GM18520 (cell line): ENCODE results near the gene C6orf89.
A peak's percentile ranks its signal among the peaks of the same experiment; 100 is the strongest.
"Not testable (repeated sequence)": the region's sequence is repeated elsewhere in the genome, so short reads cannot be mapped to it uniquely, and the experiment has no call there.

ENCODE experiments used
- ATAC-seq: cut with Tn5 transposase; IDR thresholded peaks from one replicate; pipeline ENCODE4 v1.9.1; 2021; ENCODE audit not compliant: unreplicated experiment

Gene C6orf89

DNA sequence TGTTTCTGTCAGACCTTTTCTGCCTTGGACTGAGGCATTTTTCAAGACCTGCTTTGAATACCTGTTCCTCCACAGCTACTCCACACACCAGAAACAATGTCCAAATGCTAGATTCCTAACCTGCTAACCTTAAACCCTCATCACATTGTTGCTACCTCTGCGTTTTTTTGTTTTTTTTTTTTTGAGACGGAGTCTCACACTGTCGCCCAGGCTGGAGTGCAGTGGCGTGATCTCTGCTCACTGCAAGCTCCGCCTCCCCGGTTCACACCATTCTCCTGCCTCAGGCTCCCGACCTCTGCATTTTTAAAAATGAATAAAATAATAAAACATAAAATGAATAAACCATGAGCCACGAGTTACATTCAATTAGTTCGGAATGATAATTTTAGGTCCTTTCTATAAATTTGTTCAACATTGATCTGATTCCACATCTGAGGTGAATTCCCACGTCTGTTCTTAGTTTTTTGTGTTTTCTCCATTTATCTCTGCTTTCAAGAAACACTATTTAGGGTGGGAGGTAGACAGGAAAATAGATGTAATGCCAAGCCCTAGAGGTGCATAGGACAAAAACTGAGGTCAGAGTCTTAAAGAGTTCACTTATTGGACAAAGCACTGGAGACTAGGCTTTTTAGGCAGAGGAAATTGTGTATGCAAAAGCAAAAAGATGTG lies 1.3 kb downstream of the C6orf89 start:
- no peak for ATAC-seq

- no peak for ATAC-seq
Observed at GRCh38 chr6:36888115-36888643, 2.4 kb downstream of the C6orf89 start.

DNA sequence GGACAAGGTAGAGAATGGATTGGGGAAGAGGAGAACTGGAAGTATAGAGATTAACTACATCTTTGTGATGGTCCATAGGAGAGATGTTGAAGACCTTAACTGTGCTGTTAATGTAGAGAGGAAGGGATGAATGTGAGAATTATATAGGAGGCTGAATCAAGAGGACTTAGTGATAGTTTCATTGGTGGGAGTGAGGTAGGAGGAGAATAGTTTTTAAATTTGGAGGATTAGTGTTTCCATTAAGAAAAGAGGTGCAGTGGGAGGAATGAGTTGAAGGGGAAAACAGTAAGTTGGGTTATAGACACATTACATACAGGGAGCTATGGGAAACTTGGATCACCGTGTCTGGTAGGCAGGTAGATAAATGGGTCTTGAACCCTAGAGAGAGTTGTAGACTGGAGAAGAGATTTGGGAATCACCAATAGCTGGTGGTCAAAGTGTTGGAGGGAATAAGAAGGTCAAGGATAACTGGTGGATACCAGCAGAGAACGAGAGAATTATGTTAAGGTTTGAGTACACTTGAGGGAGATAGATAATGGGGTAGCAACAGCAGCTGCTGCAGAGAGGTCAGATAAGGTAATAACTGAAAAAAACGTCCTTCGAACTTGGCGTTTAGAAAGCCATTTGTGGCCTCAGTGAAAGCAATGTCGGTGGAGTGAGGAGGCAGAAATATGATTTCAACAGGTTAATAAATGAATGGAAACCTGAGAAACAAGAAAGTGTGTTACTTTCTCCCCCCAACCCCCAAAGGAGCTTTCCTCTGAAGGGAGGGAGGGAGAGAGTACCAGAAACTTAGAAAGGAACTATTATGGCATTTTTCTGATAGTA lies 3.1 kb downstream of the C6orf89 start:
- no peak for ATAC-seq

GRCh38 chr6:36890112-36890663 lies 4.4 kb downstream of the C6orf89 start:
- ATAC-seq: no peak

DNA sequence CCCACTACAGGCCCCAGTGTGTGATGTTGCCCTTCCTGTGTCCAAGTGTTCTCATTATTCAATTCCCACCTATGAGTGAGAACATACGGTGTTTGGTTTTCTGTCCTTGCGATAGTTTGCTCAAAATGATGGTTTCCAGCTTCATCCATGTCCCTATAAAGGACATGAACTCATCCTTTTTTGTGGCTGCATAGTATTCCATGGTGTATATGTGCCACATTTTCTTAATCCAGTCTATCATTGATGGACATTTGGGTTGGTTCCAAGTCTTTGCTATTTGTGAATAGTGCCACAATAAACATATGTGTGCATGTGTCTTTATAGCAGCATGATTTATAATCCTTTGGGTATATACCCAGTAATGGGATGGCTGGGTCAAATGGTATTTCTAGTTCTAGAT lies 5.4 kb downstream of the C6orf89 start:
- ATAC-seq: not testable (repeated sequence)

GRCh38 chr6:36893976-36894932 lies 8.5 kb downstream of the C6orf89 start:
- no peak for ATAC-seq

- no peak for ATAC-seq
Observed at GRCh38 chr6:36897609-36898008, 11.9 kb downstream of the C6orf89 start.

- ATAC-seq: no peak
Observed at GRCh38 chr6:36904114-36904513, 18.4 kb downstream of the C6orf89 start.

DNA sequence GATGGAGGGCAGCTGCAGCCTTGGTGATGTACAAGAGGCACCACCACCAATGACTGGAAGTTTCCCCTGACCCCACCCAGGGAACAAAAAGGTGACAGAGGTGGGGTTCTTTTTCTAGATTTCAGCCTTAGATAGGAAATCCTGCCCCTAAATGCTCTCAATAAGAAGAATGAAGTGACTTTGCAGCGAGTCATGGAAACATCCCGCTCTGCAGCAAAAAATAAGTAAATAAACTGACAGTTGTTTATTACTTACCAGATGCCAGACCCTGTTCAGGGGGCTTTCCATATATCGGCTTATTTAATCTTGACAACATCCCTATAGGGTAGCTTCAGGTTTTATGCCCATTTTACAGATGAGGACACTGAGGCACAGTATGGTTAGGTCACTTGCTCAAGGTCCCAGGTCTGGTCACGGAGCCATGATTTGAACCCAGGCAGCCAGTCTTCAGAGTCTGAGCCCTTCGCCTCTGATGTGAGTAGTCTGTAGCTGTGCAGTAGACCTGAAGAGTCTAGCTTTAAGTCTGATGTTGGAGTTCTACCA lies 19.2 kb downstream of the C6orf89 start:
- no peak for ATAC-seq

GRCh38 chr6:36906539-36907325 lies 21.0 kb downstream of the C6orf89 start:
- no peak for ATAC-seq

- ATAC-seq: no peak
Observed at GRCh38 chr6:36907781-36908180, 22.0 kb downstream of the C6orf89 start.

DNA sequence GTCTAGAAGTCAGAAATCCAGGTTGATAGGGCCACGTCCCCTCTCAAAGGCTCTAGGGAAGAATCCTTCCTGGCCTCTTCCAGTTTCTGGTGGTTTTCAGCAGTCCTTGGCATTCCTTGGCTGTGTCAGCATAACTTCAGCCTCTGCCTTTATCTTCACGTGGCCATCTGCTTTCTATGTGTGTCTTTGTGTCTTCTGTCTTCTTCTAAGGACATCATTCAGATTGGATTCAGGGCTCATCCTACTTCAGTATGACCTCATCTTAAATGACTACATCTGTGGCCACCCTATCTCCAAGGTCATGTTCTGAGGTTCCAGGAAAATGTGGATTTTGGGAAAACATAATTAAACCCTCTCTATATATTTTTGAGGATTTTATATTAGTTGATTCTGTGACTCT lies 23.0 kb downstream of the C6orf89 start:
- ATAC-seq: no peak

GRCh38 chr6:36912030-36912454 lies 26.3 kb downstream of the C6orf89 start:
- ATAC-seq: no peak

DNA sequence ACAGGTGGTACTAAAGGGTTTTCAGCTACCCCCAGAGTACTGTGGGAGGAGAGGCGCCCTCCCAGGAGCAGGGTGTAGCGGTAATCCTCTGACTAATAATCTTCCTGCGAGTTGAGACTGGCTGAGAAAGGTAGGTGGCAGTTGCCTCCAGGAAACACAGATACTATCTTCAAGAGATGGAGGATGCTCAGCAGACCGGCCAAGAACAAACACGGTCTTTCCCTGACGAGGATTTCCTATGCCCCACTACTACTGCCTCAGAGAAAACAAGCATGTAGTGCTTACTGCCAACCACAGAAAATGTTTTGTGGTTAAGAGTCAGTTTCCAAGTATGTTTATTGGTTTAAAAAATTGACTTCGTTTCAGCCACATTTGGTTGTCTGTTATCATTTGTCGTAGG lies 26.8 kb downstream of the C6orf89 start:
- ATAC-seq: peak; percentile 77

DNA sequence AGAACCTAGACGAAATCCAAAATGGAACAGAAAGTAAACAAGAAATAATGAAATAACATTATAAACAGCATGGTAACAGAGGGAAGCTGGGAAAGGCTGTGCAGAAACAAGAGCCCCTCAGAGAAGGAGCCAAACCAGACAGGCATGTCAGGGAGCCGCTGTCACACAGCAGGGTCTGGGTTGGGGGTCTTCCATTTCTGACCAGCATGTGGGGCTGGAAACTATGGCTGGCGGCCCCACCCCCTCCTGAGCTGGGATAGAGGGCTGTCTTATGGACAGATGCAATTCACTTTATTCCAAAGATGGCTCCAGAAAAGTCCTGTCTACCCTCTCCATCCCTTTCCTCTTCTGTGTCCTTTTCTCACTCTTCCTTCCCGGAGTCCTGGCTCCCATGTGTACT lies 27.3 kb downstream of the C6orf89 start:
- no peak for ATAC-seq

GRCh38 chr6:36914227-36914794 lies 28.6 kb downstream of the C6orf89 start:
- no peak for ATAC-seq

GRCh38 chr6:36915599-36915998 lies 29.8 kb downstream of the C6orf89 start:
- ATAC-seq: no peak

- no peak for ATAC-seq
Observed at GRCh38 chr6:36916126-36916525, 30.4 kb downstream of the C6orf89 start.

GRCh38 chr6:36917541-36918193 lies 31.9 kb downstream of the C6orf89 start:
- ATAC-seq: no peak
